ENCODE data around the gene PIK3C3. TPM values are rescaled to one million over a fixed set of nuclear protein-coding genes. Genes with fewer than 3 reads are reported as not detected.
A peak's percentile ranks its signal among the peaks of the same experiment; 100 is the strongest.

PIK3C3 gene
- total and polyA plus RNA-seq, 2 of the 8 experiments (the other 6 are each of a cell fraction or from before 2014, with no cell fraction given) = 15.3 to 47.4 TPM

GRCh38 chr18:42114310-42114943 lies 159.4 kb downstream of the PIK3C3 start:
- no peak overlapping the region for H3K56ac ChIP-seq (replicated peaks; ENCODE audit: insufficient read length, low read depth, low read length)
- no peak overlapping the region for H3K4ac ChIP-seq (replicated peaks; ENCODE audit: insufficient read length, low read depth, low read length)
- H3K18ac ChIP-seq (ENCODE audit: extremely low read depth, low read length) = no peak overlapping the region
- H2BK120ac ChIP-seq (replicated peaks; ENCODE audit: low read depth, low read length) = no peak overlapping the region
- H3K36me3 ChIP-seq (ENCODE audit: control insufficient read depth in 2 of 4, insufficient read depth in 4 of 4, low read length in 3 of 4) = no peaks in the 10 kb centered on the region
- no peak overlapping the region for H2BK12ac ChIP-seq (ENCODE audit: low read depth, low read length)
- H3K4me2 ChIP-seq (ENCODE audit: insufficient read depth in 1 of 2, low read depth in 2 of 2, low read length in 2 of 2) = no peak overlapping the region
- peak; percentile 36 to 78 for DNase-seq (ENCODE audit: low read depth in 1 of 2, low spot score in 2 of 2)
- no peak overlapping the region for H2BK20ac ChIP-seq (ENCODE audit: low read length)
- H3K14ac ChIP-seq (ENCODE audit: insufficient read length) = no peak overlapping the region
- H3K23me2 ChIP-seq (ENCODE audit: low read depth, low read length) = no peaks in the 10 kb centered on the region
- no peak overlapping the region for H4K91ac ChIP-seq (replicated peaks; ENCODE audit: insufficient read length, low read length)
- no peaks in the 10 kb centered on the region for H3K27me3 ChIP-seq (replicated peaks in 1 of 4; ENCODE audit: control insufficient read depth in 3 of 4, extremely low read depth in 1 of 4, insufficient read depth in 3 of 4, low read length in 3 of 4)
- H3K79me1 ChIP-seq (ENCODE audit: low read depth, low read length) = no peaks in the 10 kb centered on the region
- POLR2A ChIA-PET (ENCODE audit: partially characterized antibody) = interaction anchor here (0.5 kb wide), 1 partner anchor 10 kb away, joined by 3 read pairs; no protein-coding TSS in a partner anchor
- CTCF ChIA-PET (ENCODE audit: partially characterized antibody) = interaction anchor here (0.6 to 3.0 kb wide), 62 partner anchors 9 to 1478 kb away, joined by 3 to 13 read pairs (median 4); no protein-coding TSS in a partner anchor
- no peak overlapping the region for H3K4me3 ChIP-seq (ENCODE audit: extremely low read depth in 1 of 4, insufficient read depth in 2 of 4, low read depth in 3 of 4, low read length in 4 of 4)
- no peaks in the 10 kb centered on the region for H3K79me2 ChIP-seq (ENCODE audit: control insufficient read depth in 1 of 2, insufficient read depth in 2 of 2, low read length in 2 of 2)
- WGBS, 2 experiments (ENCODE audit: extremely low coverage in 1 of 2, insufficient coverage in 1 of 2, insufficient read length in 1 of 2, insufficient replicate concordance in 2 of 2, low coverage in 1 of 2, low lambda C conversion rate in 2 of 2, missing lambda C conversion rate in 1 of 2) = 56% methylated on average over 7 of the region's 7 CpGs; no CpG with 5 or more reads in 1 of the 2 experiments
- H3K27ac ChIP-seq (ENCODE audit: low read depth, low read length) = no peak overlapping the region
- no peak overlapping the region for H4K5ac ChIP-seq (ENCODE audit: insufficient read length, low read depth, low read length)
- no peak overlapping the region for H2BK15ac ChIP-seq (ENCODE audit: low read length)
- no peaks in the 10 kb centered on the region for H4K20me1 ChIP-seq (replicated peaks in 1 of 2; ENCODE audit: control insufficient read depth in 1 of 2, insufficient read depth in 2 of 2, low read length in 2 of 2)
- H4K8ac ChIP-seq (ENCODE audit: extremely low read depth, insufficient read depth, low read length) = no peak overlapping the region
- no peaks in the 10 kb centered on the region; a peak in 1 of 4 replicates for H3K9me3 ChIP-seq (ENCODE audit: insufficient read depth in 2 of 2, low read depth in 1 of 2, low read length in 1 of 2)
- TF ChIP-seq RAD21 (IDR thresholded peaks at IDR 0.05 in 1 of 2, conservative IDR thresholded peaks at IDR 0.05 in 1 of 2; ENCODE audit: low read depth in 2 of 2, low read length in 2 of 2) = peak; percentile 98
- peak; percentile 30 to 85 (median 78) for TF ChIP-seq CTCF (IDR thresholded peaks at IDR 0.05; ENCODE audit: control extremely low read depth in 1 of 3, insufficient read depth in 1 of 3, low read depth in 1 of 3, low read length in 3 of 3)
- TF ChIP-seq TEAD4 (IDR thresholded peaks at IDR 0.05; ENCODE audit: low read depth, low read length) = peak; percentile 91
- no peak for TF ChIP-seq SP2 (IDR thresholded peaks at IDR 0.05; ENCODE audit: low read length)
- no peaks in the 10 kb centered on the region for H3K4me1 ChIP-seq (replicated peaks in 1 of 4; ENCODE audit: control insufficient read depth in 3 of 4, insufficient read depth in 4 of 4, low read length in 3 of 4)
- H2AFZ ChIP-seq (ENCODE audit: low read length) = peak overlapping the region; percentile 60
- no peak overlapping the region for H2BK5ac ChIP-seq (ENCODE audit: low read depth, low read length)
- no peak overlapping the region for H2AK5ac ChIP-seq (ENCODE audit: low read depth, low read length)
- H3K23ac ChIP-seq (ENCODE audit: insufficient read length) = no peak overlapping the region
- FAIRE-seq = peak; percentile 92
- no peak overlapping the region for H3K9ac ChIP-seq (replicated peaks in 1 of 4; ENCODE audit: extremely low read depth in 1 of 4, low read depth in 3 of 4, low read length in 3 of 4)
